Spinal cord (tissue), 10 donors: ENCODE data around the gene AIDA. TPM values are rescaled to one million over a fixed set of nuclear protein-coding genes. Genes with fewer than 3 reads are reported as not detected.

ENCODE experiments used
- DNase-seq, 6 donors: peaks; one replicate each; pipeline versions ENCODE4 v3.0.0 to v3.0.0-alpha.2; 2013 to 2015; ENCODE audit warnings: low spot score in 6 of 6, low read depth in 4 of 6
- H3K27ac ChIP-seq: one replicate; pipeline ENCODE4 v1.5.1; 2013; ENCODE audit warnings: low read depth, low read length, control low read depth
- H3K27me3 ChIP-seq: one replicate; pipeline ENCODE4 v1.6.1; 2013; ENCODE audit warnings: low read length; ENCODE audit not compliant: control insufficient read depth, insufficient read depth
- H3K36me3 ChIP-seq: one replicate; pipeline ENCODE4 v1.6.1; 2013; ENCODE audit warnings: low read length; ENCODE audit not compliant: control insufficient read depth, insufficient read depth
- H3K4me1 ChIP-seq: one replicate; pipeline ENCODE4 v1.6.1; 2013; ENCODE audit warnings: low read length; ENCODE audit not compliant: control insufficient read depth, insufficient read depth
- H3K4me3 ChIP-seq: one replicate; pipeline ENCODE4 v1.5.1; 2013; ENCODE audit warnings: low read depth, low read length, control low read depth
- H3K9me3 ChIP-seq: one replicate; pipeline ENCODE4 v1.6.1; 2013; ENCODE audit warnings: low read length; ENCODE audit not compliant: control insufficient read depth, insufficient read depth
- WGBS: methylation state at CpG from one replicate; pipeline ENCODE4 v1.1.5; 2013; ENCODE audit warnings: missing lambda C conversion rate; ENCODE audit not compliant: insufficient coverage; 5-methylcytosine and 5-hydroxymethylcytosine counted together
- long read RNA-seq, 4 donors: transcript quantifications; one replicate each; lab custom pipeline, GENCODE V29; 2026
- polyA plus RNA-seq, 2 donors: library from polyadenylated mRNA; unstranded; fragments of 120-200 nt; gene quantifications; one replicate each; pipeline ENCODE4 v1.2.1, GENCODE V29; 2013; ENCODE audit not compliant: insufficient read length in 2 of 2
- total RNA-seq, 2 donors: library from RNA; depleted of rRNA in 1 of 2; stranded (reverse); fragments of 120-200 nt in 1 of 2; fragments of >200 nt in 1 of 2; gene quantifications; one replicate each; pipeline versions ENCODE4 v1.2.3 to v1.2.4, GENCODE V29; 2013 to 2014
- donor health status: healthy.

AIDA gene, protein sequence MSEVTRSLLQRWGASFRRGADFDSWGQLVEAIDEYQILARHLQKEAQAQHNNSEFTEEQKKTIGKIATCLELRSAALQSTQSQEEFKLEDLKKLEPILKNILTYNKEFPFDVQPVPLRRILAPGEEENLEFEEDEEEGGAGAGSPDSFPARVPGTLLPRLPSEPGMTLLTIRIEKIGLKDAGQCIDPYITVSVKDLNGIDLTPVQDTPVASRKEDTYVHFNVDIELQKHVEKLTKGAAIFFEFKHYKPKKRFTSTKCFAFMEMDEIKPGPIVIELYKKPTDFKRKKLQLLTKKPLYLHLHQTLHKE
- 10 to 100 TPM; 35.3 to 80.1 TPM for total RNA-seq
- 10 to 100 TPM; 64.9 to 86.8 TPM for polyA plus RNA-seq
- long read RNA-seq, donor 1, transcript AIDA-201 (10 exons, 3,008 nt): major isoform, 15 of 36 reads
- long read RNA-seq, donor 1, partial matches to known transcripts: 14 of 36 reads
- long read RNA-seq, donor 1, other reads (novel, unspliced or antisense): 7 of 36 reads
- long read RNA-seq, donor 2, partial matches to known transcripts: 0 of 2 reads
- long read RNA-seq, donor 2, other reads (novel, unspliced or antisense): 0 of 2 reads
- long read RNA-seq, donor 3, partial matches to known transcripts: 10 of 14 reads
- long read RNA-seq, donor 3, other reads (novel, unspliced or antisense): 0 of 14 reads
- long read RNA-seq, donor 4, transcript AIDA-201 (10 exons, 3,008 nt): major isoform, 10 of 18 reads
- long read RNA-seq, donor 4, partial matches to known transcripts: 8 of 18 reads
- long read RNA-seq, donor 4, other reads (novel, unspliced or antisense): 0 of 18 reads

DNA sequence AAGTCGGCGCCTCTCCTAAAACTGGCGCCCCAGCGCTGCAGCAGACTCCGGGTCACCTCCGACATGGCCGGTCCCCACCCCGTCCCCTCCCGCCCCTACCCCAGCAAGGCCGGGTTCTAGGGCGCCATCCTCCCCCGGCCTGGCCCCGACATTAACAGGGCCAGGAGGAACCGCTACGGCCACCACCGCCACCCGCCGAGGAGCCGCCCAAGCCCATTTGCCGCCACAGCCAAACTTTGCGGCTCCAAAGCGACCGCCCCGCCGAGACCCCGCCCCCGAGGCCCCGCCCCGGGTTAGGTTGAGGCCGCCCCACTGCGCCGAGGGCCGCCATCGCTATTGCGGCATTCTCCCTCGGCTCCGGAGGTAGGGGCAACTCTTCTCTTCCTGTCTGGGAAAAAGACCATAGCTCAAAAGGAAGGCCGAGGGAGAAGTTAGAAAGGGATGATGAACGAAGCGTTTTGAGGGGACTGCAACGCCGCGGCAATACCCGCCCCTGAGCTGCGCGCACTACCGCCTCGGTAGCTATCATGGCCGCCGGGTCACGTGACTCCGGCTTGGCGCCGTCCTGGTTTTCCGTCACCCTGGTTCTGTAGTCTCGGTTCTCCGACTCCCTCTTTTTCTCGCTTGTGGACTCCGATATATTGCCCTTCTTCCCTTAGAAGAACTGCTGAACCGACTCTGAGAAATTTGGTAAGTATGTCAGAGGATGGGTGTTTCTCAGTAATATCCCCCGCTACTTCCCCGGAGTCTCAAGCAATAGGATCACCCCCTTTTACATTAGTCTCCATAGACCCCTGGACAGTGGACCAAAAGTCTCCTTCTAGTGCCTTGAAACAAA lies at the start of gene AIDA, which contains the start of gene BROX:
Gene AIDA (minus strand): TSS at position 239 of the 838 bp plus-strand sequence. CDS start 174 bp downstream, at position 65.
Gene BROX (plus strand): TSS at position 312 of the 838 bp plus-strand sequence. CDS start 3,136 bp downstream, outside the sequence.
- DNase-seq: peak; percentile 82 to 97 (median 92)
- 0% methylated on average over 45 of the region's 62 CpGs for WGBS
- Histone ChIP-seq H3K4me1 (peaks cover 11% of the 10 kb centered on the region), H3K36me3 (peaks cover 6% of the 10 kb centered on the region), H3K9me3 (no peaks in the 10 kb centered on the region), H3K27ac (peak within 1 kb of the TSS; percentile 99), H3K4me3 (peak within 1 kb of the TSS; percentile 94), H3K27me3 (no peaks in the 10 kb centered on the region)

DNA sequence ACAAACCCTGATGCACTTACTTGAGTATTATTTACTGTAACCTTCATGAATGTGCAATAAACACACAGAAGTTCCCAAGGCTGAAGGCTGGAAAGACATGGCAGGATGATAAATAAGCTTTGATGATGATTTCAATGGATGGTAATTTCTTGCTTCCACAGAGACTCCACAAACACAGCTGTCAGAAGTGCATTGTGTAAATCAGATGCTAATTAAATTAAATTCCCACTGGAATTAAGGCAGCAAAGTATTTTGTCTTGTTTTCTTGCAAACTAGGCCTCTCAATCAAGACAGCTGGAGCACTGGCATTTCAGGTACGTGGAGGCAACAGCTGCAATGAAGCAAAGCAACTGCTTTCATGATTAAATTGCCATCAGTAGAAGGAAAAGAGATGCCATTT lies 48.8 kb upstream of the AIDA start:
- H3K4me3 ChIP-seq: no peak overlapping the region
- H3K9me3 ChIP-seq: no peaks in the 10 kb centered on the region
- no peak overlapping the region for H3K27ac ChIP-seq
- no peaks in the 10 kb centered on the region for H3K4me1 ChIP-seq
- 33% methylated on average over 1 of the region's 1 CpG for WGBS
- no peaks in the 10 kb centered on the region for H3K27me3 ChIP-seq
- no peaks in the 10 kb centered on the region for H3K36me3 ChIP-seq
- DNase-seq: peak in 2 of 6 donors; percentile 32 to 64

DNA sequence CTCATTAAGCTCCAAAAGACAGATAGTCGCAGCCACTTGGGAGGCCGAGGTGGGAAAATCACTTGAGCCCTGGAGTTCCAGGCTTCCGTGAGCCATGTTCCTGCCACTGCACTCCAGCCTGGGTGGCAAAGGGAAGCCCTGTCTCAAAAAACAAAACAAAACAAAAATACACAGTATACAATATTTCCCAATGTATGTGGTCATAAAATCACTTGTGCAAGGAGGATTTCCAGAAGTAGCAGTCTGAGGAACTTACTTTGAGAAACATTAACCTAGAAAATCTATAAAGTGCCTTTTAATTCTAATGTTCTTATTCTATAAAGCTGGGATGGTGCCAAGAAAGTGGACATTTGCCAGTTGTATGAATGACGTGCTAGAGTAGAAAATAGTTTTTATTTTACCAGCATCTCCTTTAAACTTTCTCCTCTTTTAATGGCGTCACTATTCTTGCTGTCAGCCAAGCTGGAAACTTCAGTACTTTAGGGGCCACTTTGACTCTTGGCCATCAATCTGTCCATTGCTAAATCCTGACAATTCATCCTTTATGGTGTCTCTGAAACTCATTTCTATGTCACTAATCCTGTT lies 47.3 kb upstream of the AIDA start:
- H3K9me3 ChIP-seq: no peaks in the 10 kb centered on the region
- no peak overlapping the region for H3K27ac ChIP-seq
- no peak for DNase-seq
- H3K4me3 ChIP-seq: no peak overlapping the region
- no peaks in the 10 kb centered on the region for H3K36me3 ChIP-seq
- H3K27me3 ChIP-seq: no peaks in the 10 kb centered on the region
- no CpG with 5 or more reads among the region's 5 CpGs for WGBS
- H3K4me1 ChIP-seq: no peaks in the 10 kb centered on the region

DNA sequence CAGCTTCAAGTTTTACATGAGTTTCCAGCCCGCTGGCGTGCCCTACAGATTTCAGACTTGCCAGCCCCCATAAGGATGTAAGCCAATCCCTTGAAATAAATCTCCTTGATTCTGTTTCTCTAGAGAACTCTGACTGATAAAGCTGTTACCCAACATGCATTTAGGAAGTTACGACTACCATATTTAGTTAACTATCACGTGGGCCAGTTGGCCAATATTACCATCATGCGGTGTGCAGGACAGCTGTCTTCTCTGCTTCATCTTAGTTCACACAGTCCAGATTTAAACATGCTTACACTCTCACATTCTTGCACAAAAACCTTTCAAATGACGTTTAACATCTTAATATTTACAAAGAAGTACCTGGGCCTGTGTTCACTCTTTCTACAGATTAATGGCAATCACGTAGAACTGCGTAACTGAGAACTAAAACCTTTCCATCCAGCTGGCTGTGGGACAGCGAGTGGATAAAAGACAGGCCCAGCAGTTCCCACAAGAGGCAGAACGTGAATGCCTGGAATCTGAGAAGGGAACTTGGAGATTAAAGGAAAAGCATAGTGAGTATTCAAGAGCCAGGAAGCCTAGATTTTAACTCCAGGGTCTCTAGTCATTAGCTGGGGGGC lies 45.5 kb upstream of the AIDA start:
- no peaks in the 10 kb centered on the region for H3K36me3 ChIP-seq
- peak in 1 of 6 donors; percentile 63 for DNase-seq
- no peaks in the 10 kb centered on the region for H3K27me3 ChIP-seq
- H3K4me1 ChIP-seq: no peaks in the 10 kb centered on the region
- WGBS: 73% methylated on average over 9 of the region's 10 CpGs
- no peak overlapping the region for H3K27ac ChIP-seq
- H3K9me3 ChIP-seq: no peaks in the 10 kb centered on the region
- H3K4me3 ChIP-seq: no peak overlapping the region

DNA sequence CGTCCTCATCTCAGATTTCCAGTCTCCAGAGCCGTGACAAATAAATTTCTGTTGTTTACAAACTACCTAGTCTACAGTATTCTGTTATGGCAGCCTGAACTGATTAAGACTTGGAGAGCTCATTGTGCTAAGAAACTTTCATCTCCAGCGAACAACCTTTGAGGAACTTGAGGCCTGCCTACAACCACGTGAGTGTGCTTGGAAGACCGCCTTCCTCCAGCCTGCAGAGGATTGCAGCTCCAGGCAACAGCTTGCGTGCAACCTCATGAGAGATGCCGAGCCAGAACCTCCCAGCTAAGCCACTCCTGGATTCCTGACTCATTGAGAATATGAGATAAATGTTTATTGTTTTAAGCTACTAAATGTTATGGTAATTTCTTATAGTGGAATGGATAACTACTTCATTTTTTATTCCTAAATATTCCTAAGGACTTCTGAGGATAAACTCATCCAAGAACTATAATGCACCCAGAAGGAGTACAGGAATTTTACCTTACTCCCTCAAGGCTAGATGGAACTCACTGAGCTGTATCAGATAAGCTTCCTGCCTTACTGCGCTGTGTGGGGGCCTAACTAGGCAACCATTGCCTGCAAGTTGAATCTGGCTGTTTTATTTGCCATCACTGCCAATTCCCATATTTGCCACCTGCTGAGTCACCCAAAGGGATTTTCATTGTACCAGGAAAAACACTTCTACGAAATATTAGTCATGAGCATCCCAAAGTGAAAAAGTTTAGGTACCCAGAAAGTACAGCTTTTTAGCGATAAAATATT lies 42.3 kb upstream of the AIDA start:
- 93% methylated on average over 7 of the region's 10 CpGs for WGBS
- DNase-seq: peak in 1 of 6 donors; percentile 55
- Histone ChIP-seq H3K4me3 (no peak overlapping the region), H3K4me1 (no peaks in the 10 kb centered on the region), H3K27me3 (no peaks in the 10 kb centered on the region), H3K27ac (no peak overlapping the region), H3K36me3 (no peaks in the 10 kb centered on the region), H3K9me3 (no peaks in the 10 kb centered on the region)

DNA sequence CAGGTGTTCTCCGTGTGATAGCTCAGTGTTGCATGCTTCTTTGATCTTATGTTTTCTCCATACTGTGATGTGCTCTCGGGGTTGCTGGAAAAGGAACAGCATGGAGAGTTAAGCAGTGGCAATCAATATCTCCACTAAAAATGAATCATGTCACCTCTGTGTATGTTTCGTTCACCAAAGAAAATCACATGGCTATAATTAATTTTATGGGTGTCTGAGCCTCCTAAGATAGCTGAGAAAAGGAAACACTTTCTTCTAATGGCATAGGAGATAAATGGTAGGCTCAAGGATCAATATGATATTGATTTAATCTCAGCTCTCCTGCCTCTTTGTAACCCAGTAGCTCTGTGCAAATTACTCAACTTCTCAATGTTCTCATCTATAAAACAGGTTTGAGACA lies 39.0 kb upstream of the AIDA start:
- Histone ChIP-seq H3K9me3 (no peaks in the 10 kb centered on the region), H3K36me3 (no peaks in the 10 kb centered on the region), H3K27me3 (no peaks in the 10 kb centered on the region), H3K4me1 (no peaks in the 10 kb centered on the region), H3K27ac (no peak overlapping the region), H3K4me3 (no peak overlapping the region)
- whole genome bisulfite sequencing: 100% methylated on average over 1 of the region's 3 CpGs
- peak in 1 of 6 donors; percentile 46 for DNase-seq

DNA sequence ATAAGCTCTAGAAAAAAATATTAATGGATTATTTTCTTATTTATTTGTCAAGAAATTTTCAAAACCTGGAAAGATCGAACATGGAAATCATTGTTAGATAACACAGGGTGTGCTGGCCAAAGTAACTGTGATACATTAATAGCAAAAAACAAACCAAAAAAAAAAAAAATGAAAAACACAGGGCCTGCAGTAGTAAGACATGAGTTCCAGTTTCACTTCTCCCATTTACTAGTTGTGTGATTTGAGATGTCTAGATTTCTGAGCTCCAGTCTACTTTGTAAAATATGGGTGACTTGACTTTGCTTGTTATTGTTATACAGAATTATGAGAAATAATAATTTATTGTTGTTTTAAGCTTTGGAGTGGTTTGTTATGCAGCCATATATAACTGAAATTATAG lies 38.4 kb upstream of the AIDA start:
- H3K27ac ChIP-seq: no peak overlapping the region
- H3K9me3 ChIP-seq: no peaks in the 10 kb centered on the region
- DNase-seq: no peak
- H3K27me3 ChIP-seq: no peaks in the 10 kb centered on the region
- no peaks in the 10 kb centered on the region for H3K36me3 ChIP-seq
- H3K4me3 ChIP-seq: no peak overlapping the region
- H3K4me1 ChIP-seq: no peaks in the 10 kb centered on the region
- WGBS: no CpG with 5 or more reads among the region's 1 CpG

DNA sequence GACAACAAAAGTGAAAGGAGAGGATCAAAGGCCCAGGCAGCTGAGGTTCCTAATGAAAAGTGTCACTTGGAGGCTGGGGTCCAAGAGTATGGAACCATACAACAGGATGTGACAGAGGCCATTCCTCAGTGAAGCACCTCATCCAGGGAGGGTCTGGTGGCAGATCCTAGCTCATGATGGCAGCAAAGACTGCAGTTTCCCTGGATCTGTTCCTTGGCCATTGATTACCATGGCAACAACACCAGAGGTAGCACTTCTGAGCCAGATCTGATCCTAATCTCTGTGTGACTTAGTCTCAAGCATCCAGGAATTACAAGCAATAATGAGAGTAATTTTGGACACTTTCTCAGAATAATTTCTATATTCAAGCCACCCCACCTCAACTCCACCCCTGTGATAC lies 37.6 kb upstream of the AIDA start:
- no peaks in the 10 kb centered on the region for H3K36me3 ChIP-seq
- no peaks in the 10 kb centered on the region for H3K9me3 ChIP-seq
- no peak overlapping the region for H3K27ac ChIP-seq
- peak in 2 of 6 donors; percentile 59 to 79 for DNase-seq
- H3K4me3 ChIP-seq: no peak overlapping the region
- no peaks in the 10 kb centered on the region for H3K4me1 ChIP-seq
- no peaks in the 10 kb centered on the region for H3K27me3 ChIP-seq
